ENCODE measurements around the gene PTPRK.

DNA sequence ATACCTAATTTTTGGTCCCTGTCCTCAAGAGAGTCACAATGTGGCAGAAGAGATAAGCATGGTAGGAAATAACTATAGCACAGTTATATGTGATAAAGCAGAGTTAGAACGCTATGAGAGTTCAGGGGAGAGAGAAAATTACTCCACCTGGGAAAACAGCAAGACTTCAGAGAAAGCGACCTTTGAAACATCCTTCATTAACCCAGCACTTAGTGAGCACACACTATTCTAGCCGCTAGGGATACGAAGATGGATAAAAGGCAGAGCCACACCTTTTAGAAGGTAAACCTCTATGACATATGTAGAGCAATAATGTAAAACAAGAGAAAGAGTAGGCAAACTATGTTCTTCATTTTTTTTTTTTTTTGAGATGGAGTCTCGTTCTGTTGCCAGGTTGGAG lies 264.3 kb downstream of the PTPRK start:
- TF ChIP-seq, protein P1, sequence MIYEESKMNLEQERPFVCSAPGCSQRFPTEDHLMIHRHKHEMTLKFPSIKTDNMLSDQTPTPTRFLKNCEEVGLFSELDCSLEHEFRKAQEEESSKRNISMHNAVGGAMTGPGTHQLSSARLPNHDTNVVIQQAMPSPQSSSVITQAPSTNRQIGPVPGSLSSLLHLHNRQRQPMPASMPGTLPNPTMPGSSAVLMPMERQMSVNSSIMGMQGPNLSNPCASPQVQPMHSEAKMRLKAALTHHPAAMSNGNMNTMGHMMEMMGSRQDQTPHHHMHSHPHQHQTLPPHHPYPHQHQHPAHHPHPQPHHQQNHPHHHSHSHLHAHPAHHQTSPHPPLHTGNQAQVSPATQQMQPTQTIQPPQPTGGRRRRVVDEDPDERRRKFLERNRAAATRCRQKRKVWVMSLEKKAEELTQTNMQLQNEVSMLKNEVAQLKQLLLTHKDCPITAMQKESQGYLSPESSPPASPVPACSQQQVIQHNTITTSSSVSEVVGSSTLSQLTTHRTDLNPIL (CRISPR knock-in tag; IDR thresholded peaks at IDR 0.05; ENCODE audit: low read depth) = no peak
- TF ChIP-seq ZFP30 (CRISPR knock-in tag; IDR thresholded peaks at IDR 0.05) (no peak), OSR1 (CRISPR knock-in tag; IDR thresholded peaks at IDR 0.05) (no peak), TOX (CRISPR knock-in tag; IDR thresholded peaks at IDR 0.05; ENCODE audit: borderline replicate concordance) (no peak), SNAI2 (CRISPR knock-in tag; IDR thresholded peaks at IDR 0.05) (no peak), ZNF8 (CRISPR knock-in tag; IDR thresholded peaks at IDR 0.05) (no peak)
- TF ChIP-seq, protein P2, sequence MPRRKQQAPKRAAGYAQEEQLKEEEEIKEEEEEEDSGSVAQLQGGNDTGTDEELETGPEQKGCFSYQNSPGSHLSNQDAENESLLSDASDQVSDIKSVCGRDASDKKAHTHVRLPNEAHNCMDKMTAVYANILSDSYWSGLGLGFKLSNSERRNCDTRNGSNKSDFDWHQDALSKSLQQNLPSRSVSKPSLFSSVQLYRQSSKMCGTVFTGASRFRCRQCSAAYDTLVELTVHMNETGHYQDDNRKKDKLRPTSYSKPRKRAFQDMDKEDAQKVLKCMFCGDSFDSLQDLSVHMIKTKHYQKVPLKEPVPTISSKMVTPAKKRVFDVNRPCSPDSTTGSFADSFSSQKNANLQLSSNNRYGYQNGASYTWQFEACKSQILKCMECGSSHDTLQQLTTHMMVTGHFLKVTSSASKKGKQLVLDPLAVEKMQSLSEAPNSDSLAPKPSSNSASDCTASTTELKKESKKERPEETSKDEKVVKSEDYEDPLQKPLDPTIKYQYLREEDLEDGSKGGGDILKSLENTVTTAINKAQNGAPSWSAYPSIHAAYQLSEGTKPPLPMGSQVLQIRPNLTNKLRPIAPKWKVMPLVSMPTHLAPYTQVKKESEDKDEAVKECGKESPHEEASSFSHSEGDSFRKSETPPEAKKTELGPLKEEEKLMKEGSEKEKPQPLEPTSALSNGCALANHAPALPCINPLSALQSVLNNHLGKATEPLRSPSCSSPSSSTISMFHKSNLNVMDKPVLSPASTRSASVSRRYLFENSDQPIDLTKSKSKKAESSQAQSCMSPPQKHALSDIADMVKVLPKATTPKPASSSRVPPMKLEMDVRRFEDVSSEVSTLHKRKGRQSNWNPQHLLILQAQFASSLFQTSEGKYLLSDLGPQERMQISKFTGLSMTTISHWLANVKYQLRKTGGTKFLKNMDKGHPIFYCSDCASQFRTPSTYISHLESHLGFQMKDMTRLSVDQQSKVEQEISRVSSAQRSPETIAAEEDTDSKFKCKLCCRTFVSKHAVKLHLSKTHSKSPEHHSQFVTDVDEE (CRISPR knock-in tag; IDR thresholded peaks at IDR 0.05) = no peak

Measured in SK-N-SH treated with all-trans-retinoic acid at 6 μM for 48 hours (cell line).